Uterus (tissue), 2 donors: Measurements from ENCODE around the gene PSEN1.

Experiments
- POLR2A ChIP-seq, 2 donors: fragments of 450-650 bp; IDR thresholded peaks; one replicate each; pipeline ENCODE4 v1.6.1; 2016; ENCODE audit warnings: antibody characterized with exemption in 2 of 2, mild to moderate bottlenecking in 1 of 2, moderate library complexity in 1 of 2
- TF ChIP-seq, protein P1 (sequence below), 4 experiments: fragments of 200-600 bp in 2 of 4; fragments of 450-650 bp in 2 of 4; sonication (generic) in 2 of 4; IDR thresholded peaks; one replicate each; pipeline ENCODE4 v1.5.1; 2016 to 2019; ENCODE audit warnings: antibody characterized with exemption in 4 of 4, mild to moderate bottlenecking in 2 of 4, moderate library complexity in 1 of 4

DNA sequence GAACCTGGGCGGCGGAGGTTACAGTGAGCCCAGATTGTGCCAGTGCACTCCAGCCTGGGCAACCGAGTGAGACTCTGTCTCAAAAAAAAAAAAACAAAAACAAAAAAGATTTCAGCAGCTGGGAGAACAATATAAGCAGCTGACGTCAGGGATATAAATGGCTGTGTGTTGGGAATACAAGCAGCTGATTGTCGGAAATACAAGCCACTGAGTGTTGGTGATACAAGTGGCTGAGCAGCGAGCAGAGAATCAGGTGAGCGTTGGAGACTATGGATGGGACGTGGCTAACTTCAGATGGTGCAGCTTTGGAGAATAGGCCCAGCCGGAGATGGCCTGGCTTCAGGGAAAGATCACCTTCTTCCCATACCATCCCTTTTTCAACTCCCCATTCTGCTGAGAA, 32.0 kb downstream of the PSEN1 start:
- TF ChIP-seq, protein P1, sequence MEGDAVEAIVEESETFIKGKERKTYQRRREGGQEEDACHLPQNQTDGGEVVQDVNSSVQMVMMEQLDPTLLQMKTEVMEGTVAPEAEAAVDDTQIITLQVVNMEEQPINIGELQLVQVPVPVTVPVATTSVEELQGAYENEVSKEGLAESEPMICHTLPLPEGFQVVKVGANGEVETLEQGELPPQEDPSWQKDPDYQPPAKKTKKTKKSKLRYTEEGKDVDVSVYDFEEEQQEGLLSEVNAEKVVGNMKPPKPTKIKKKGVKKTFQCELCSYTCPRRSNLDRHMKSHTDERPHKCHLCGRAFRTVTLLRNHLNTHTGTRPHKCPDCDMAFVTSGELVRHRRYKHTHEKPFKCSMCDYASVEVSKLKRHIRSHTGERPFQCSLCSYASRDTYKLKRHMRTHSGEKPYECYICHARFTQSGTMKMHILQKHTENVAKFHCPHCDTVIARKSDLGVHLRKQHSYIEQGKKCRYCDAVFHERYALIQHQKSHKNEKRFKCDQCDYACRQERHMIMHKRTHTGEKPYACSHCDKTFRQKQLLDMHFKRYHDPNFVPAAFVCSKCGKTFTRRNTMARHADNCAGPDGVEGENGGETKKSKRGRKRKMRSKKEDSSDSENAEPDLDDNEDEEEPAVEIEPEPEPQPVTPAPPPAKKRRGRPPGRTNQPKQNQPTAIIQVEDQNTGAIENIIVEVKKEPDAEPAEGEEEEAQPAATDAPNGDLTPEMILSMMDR (IDR thresholded peaks at IDR 0.05): no peak
- TF ChIP-seq POLR2A (IDR thresholded peaks at IDR 0.05): no peak
